GM20431 (cell line): ENCODE results near the gene PKD1L1.
"Not testable (repeated sequence)": the region's sequence is repeated elsewhere in the genome, so short reads cannot be mapped to it uniquely, and the experiment has no call there.

Experiments used
- in situ Hi-C: fragments of 300-500 bp; cut with MseI, MboI; formaldehyde crosslinking; loops from one replicate; pipeline ENCODE4 v1.15.0; 2020; ENCODE audit warnings: low sequenced_read_pairs; ENCODE audit not compliant: unreplicated experiment

The PKD1L1 gene

DNA sequence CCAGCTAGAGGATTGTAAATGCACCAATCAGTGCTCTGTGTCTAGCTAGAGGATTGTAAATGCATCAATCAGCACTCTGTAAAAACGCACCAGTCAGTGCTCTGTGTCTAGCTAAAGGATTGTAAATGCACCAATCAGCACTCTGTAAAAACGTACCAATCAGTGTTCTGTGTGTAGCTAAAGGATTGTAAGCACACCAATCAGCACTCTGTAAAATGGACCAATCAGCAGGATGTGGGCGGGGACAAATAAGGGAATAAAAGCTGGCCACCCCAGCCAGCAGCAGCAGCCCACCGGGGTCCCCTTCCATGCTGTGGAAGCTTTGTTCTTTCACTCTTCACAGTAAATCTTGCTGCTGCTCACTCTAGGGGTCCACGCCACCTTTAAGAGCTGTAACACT is 196.5 kb downstream of the PKD1L1 start:
- in situ Hi-C loops, result not testable (repeated sequence)

DNA sequence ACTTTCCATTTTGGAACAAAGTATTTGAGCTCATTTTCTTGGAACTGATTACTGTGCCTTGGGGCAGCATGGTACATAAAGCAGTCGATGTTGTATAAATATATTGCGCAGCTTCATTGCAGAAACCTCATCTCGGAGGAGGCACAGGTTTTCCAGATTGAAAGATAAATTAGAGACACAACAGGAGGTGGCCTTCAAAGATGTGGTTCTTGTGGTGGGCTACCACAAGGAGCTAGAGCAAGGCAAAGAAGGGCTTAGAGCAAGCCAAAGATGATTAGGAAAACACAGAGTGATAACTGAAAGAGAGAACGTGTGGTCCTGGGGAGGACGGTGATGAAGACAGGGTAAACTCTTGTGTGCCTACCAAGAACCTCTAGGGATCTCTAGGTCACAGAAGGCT is 197.2 kb downstream of the PKD1L1 start:
- in situ Hi-C loops, result no loop called here

DNA sequence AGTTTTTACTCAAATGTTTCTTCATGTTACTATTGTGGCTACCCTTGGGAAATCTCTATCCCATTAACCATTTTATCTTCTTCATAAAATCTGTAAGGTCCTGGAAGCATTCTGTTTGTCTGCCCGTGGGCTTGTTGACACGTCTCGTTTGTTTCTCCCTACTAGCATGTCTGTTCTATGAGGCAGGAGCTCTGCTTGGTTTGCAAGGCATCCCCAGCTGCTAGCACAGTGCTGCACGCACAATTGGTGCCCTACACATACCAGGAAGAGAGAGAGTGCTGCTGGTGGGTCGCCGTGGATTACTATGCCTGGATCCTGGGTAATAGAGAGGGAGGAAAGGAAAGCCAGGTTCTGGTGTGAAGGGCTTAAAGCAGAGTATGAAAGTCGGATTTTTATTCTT is 200.2 kb downstream of the PKD1L1 start:
- in situ Hi-C loops, result no loop called here

DNA sequence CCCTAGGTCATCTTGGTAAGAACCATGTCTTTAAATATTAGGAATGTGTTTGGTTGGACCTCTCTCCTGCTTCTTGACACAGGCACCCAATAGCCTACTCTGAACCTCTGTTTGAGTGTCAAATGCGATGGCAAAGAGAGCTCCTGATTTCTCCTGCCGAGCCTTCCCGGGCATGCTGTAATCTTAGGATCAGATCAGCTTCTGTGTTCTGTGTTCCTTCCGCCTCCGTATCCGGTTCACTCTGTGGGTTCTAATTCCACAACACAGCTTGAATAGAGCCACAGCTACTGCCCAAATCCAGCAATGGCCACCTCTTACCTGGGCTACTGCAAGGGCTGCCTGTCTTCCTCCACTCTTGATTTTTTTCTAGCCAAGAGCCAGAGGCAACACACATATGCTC is 201.1 kb downstream of the PKD1L1 start:
- in situ Hi-C loops, result no loop called here

DNA sequence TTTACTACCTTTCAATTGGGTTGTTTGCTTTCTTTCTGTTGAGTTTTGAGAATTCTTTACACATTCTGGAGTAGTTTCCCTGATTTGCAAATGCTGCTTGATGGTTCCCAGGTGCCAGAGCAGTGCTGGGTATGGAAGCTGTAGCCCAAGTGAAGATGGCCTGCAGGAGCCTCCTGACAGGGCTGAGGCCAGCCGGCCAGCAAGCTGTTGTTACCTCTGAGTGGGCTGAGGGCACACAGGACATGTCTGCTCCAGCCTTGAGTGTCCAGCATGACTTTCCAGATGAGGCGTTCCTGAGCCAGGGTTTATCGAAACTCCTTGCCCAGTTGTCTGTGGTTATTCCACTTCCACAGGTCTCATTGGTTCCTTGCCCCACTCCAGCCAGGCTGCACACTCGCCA is 201.8 kb downstream of the PKD1L1 start:
- in situ Hi-C loops, result no loop called here

DNA sequence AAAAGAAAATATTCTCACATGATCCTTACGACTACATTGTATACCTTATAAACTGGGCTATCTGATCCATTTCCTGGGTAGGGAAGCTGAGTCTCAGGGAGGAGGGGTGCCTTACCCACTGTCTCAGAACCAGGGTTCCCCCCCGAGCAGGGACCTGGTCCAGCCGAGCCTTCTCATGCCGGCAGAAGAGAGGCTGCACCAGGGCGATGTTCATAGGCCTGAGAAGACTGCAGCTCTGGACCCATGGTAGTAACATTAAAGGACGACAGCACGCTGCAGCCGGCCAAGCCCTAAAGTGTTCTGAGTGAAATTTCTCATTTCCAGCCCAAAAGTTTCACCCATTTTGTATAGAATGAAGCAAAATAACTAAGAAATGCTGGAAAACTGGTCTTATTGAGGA is 203.4 kb downstream of the PKD1L1 start:
- in situ Hi-C loops, result no loop called here

DNA sequence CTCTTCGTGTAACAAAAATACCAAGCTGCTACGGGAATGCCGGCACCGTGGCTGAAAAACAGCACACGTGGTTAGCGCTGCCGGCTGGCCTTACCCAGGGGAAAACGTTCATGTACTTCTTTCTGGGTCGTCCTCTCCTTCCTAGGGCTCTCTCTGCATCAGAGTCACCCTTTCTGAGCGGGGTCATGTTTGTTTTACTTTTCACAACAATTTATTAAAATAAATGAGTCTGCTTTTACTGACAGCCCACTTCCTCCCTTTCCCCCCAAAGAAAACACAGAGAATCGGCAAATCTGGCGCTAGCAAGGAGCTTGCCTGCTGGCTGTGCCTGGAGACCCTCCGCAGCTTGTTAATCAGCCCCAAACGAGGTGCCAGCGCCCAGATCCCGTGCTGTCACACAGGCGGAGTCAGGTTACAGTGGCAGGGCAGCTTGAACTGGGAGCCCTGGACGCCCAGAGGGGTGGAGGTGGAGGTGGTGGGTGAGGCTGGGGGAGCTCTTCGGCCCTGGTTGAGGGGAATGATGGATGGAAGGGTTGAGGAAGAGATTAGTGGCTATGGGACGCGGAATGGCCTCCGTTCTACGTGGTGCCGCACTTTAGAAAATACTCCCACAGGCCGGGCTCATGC is 204.2 kb downstream of the PKD1L1 start:
- in situ Hi-C loops, result no loop called here

DNA sequence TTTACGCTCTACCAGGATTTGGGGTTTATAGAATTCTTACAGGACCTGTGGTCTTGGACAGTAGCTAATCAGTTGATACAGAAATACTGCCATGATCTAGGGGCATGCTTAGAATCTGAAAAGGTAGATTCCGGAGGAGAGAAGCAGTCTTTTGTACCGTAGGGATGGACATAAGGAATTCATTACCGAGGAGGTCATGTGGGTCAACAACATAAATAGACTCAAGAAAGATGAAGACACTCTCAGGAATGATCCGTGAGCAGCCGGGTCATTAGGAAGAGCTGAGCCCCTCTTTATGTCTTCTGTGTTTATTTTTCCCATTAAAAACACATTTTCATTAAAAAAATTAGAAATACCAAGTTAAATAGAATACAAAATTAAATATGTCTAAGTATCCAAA is 206.3 kb downstream of the PKD1L1 start:
- in situ Hi-C loops, result no loop called here

DNA sequence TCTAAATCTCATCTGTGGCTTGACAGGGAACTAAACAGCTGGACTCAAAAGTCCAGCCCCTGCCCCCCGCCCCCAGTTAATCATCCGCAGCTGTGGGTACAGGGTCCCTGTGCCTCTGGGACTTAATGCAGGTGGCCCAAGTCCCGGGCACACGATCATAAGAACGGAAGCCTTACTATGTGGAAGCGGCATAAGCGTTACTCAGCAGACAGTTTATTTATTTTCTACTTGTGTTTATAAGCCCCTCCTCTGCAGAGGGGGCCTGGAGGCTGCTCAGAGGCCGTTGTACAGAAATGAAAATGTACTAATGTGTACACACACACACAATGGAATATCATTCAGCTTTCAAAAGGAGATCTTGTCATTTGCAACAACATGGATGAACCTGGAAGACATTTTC is 208.4 kb downstream of the PKD1L1 start:
- in situ Hi-C loops, result no loop called here

DNA sequence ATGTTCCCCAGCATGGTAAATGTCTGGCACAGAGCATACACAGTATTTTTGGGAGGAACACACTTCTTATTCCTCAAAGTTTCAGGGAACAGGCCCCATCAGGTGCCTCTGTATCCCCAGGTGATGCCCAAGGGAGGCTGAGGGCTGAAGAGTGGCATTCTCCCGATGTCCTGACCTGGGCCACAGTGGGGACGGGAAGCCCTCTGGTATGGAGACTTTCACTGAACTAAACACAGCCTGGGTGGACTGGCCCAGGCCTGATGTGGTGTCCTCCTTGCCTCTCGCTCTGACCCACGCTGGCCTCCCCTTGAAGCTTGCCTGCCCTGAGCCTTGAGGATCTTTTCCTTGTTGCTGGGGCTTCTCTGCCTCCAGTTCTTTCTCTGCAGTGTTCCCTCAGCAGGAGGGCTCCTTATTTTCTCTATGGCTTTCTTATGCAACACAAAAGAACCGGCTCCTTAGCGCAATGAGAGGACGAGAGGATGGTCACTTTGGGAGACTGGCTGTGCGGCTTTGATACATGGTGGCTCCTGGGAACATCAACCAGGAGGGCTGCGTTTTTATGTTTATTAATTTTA is 208.9 kb downstream of the PKD1L1 start:
- in situ Hi-C loops, result no loop called here

DNA sequence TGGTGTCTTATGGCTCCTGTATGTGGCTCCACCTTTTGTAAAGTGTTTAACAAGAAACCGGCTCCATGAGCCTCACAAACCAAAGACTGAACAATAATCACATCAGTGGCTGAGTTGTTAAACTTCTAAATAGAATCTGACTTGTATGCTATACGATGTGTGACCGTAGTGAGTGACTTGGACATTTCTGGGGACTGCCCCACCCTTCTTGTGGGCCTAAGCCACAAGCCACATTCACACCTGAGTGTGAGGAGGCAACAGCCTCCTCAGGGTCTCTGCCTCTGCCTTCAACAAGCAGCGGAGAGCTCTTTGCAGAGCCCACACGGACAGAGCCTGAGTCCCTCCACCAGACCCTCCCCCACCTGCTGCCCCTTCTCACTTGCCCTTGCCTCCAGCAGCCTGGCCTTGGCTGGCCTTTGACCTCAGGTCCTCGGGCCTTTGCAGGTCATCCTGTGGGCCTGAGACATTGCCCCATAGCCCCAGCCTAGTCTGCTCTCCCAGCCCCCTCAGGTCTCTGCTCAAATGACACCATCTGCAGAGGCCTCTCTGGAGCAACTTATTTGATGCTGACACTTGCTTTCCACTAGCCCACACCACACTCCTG is 209.6 kb downstream of the PKD1L1 start:
- in situ Hi-C loops, result no loop called here

DNA sequence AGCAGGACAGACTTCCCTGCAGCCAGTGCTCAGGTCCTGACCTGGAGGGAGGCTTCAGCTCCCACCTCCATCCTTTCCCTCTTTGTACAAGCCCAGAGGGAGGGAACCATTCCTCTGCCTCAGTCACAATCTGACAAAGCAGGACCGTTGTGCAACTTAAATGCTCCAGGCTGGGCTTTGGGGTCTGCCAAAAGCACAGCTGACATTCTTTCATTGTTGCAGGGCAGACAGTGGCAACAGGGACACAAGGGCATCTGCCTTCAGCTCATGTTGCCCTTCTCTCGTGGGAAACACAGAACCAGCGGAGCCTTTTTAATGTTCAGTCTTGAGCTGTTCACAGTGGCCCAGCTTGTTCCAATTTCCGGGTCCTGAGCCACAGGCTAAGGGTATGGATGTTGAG is 210.7 kb downstream of the PKD1L1 start:
- in situ Hi-C loops, result no loop called here

DNA sequence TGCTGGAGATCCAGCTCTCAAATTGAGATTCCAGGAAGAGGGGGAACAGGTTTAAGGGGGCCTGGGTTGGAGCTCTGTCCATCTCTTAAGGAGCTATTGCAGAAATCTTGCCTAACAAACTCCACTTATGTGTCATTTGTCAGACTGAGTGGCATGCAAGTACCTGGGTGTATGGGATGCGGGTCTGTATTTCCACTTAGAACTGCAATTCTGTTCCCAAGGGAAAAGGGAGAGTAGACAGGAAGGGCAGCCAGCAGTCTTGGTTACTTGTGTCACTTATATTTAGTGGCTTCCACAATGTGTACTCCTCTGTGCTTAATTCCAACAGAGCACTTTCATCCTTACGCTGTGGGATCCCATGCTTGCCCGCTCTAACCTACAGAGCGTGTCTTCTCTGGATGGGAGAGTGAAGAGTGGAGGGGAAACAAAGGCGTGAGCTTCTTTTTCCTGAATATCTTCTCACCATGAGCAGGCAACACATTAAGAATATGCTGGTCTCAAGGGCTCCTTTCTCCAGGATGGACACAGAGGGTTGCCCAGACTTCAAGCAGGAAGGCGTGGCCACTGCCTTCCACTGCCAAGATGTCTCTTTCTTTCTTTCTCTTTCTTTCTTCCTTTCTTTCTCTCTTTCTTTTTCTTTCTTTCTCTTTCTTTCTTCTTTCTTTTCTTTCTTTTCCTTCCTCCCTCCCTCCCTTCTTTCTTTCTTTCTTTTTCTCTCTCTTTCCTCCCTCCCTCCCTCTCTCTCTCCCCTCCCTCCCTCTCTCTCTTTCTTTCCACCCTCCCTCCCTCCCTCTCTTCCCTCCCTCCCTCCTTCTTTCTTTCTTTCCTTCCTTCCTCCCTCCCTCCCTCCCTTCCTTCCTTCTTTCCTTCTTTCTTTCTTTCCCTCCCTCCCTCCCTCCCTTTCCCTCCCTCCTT is 212.6 kb downstream of the PKD1L1 start:
- in situ Hi-C loops, result no loop called here

DNA sequence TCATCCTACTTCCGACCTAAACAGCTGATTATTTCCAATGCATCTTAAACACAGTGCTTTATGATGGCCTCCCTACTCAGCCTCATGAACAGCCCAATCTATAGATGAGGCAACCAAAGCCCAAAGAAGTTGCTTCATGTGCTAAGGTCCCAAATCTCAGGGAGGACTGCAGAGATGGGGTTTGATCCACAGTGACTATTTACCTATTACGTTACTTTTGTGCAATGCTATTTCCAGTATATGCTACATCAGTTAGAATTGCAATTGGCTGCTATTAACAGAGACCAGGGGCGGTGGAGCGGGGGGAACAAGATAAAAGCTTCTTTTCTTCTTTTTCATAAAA is 213.3 kb downstream of the PKD1L1 start:
- in situ Hi-C loops, result no loop called here

DNA sequence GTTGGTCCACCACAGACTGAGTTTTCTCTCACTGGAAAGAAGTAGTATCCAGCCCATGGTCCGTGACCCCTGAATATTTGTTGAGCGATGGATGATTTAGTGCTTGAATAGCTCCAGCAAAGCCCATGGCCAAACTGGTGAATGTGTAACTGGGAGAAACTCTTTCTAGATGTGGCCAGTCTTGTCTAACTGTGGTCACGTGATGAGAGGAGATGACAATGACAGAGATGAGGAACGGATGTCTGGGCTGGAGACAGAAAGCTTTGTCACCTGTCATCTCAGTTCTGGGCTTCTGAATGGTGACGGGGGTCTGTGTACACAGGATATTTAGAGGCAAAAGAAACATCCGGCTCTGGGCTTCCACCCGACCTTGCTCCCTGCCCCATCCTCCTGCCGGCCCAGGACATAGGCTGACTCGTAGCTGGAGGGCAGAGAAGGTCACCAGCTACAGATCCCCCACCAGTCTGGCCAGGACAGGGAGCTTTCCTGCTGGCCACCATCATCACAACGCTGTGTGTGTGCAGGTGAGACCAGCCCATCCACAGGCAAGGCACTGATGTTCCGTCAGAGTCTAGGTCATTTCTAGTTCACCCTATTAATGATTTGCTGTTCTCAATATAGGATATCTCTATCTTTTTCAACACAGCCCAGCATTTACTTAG is 213.8 kb downstream of the PKD1L1 start:
- in situ Hi-C loops, result no loop called here

DNA sequence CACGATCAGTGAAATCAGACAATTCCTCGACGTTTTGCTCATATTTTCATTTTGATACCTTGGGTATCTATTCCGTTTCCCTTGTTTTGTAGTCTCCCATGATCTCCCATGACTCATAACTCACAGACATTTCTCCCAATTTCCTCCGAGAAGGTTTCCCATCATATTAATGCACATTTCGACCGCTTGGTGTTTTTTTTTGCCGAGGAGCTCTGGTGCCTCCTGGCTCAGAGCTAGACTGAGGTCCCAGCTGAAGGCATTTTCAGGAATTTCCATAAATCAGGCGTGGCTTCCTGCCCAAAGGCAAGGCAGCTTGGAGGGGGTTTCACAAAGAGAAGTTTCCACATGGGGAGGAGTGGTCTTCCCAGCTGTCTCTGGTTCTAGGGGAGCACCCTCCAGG is 218.1 kb downstream of the PKD1L1 start:
- in situ Hi-C loops, result no loop called here

DNA sequence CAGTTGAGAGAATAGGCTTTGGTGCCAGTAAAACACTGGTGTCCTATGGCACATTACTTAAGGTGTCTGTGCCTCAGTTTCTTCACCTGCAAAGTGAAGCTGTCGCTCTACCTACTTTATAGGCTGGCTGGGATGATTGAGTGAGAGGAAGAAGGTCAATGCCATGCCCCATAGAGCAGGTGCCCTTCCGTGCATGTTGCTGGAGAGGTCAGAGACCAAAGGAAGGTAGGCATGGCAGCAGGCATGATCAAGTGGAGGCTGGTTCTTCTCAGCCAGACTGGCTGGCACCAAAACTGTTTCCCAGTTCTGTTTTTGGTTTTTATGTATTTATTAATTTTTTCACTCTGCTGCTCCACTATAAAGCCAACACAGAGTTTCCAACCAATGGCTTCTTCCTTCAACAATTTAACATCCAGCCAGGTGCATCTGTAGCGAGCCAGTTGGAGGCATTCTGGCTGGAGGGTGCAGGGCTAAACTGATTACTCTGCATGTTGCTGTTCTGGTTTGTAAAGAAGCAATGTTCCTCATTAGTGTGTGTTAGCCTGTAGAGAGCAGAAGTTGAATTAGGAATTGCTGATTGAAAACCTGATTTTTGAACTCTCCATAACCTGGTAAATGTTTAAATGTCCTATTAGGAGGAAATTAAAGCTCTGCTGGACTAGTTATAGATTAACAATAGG is 222.1 kb downstream of the PKD1L1 start:
- in situ Hi-C loops, result no loop called here

DNA sequence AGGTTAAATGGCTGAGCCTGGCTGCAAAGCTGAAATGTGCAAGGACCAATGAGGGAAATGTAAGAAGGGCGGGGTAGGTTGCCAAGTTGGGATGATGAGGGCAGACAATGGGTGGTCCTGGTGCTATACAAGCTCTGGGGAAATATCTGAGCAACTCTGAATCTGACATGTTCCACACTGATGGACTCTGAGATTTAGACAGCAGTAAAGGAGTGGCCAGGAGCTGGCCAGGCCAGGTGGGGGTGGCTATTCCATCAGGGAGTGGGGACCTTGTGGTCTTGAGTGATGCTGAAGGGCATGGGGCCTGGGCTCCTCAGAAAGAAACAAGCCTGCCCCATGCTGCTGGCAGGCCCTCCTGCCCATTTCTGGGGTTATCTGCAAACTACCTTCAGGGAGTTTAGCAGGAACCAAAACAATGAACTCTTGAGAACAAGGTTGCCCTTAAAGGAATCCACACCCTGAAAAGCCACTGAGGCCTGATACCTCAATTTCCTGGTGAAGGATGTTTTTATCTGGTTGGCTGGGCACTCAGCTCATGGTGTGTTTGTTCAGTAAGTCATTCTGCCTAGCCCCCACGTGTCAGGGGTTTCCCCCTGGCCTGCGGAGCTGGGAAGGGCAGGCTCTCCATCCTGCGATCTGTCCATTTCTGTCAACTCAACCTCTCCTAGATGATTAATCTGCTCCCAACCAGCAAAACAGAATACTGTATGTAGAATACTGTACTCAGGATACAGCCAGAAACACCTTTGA is 223.1 kb downstream of the PKD1L1 start:
- in situ Hi-C loops, result no loop called here
